ENCODE results near the gene MT4.

MT4 gene

GRCh38 chr16:56607675-56608042 is 42.8 kb downstream of the MT4 start:
- TF ChIP-seq HDGF (IDR thresholded peaks at IDR 0.05; ENCODE audit: borderline replicate concordance) = no peak
- no peak for TF ChIP-seq L3MBTL2 (conservative IDR thresholded peaks at IDR 0.05)
- TF ChIP-seq FOXA1 (IDR thresholded peaks at IDR 0.05) = no peak
- ChIA-PET POLR2A (no interaction called here), CTCF (no interaction called here)
- DNase-seq (ENCODE audit: extremely low spot score) = no peak

GRCh38 chr16:56608043-56608875 is 43.4 kb downstream of the MT4 start, which contains the start of gene MT2A:
MT2A (plus strand) TSS chr16:56608584; CDS start chr16:56608656, 72 bp downstream.
- TF ChIP-seq FOXA1 (IDR thresholded peaks at IDR 0.05) (no peak), L3MBTL2 (conservative IDR thresholded peaks at IDR 0.05) (peak; percentile 60; the same call in 1 of the 2 replicates), TARDBP (IDR thresholded peaks at IDR 0.05) (no peak), ZNF384 (IDR thresholded peaks at IDR 0.05) (no peak), SUZ12 (IDR thresholded peaks at IDR 0.05) (no peak)
- CTCF ChIA-PET = interaction anchor here (0.6 kb wide), 1 partner anchor 73 kb away, joined by 4 read pairs; no protein-coding TSS in a partner anchor
- POLR2A ChIA-PET = interaction anchor here (0.6 to 1.0 kb wide), 9 partner anchors 10 to 418 kb away, joined by 3 to 8 read pairs (median 3); partner anchors contain the start of genes MT1F and MT1X
- peak; percentile 91 for DNase-seq (ENCODE audit: extremely low spot score)

GRCh38 chr16:56608876-56609462 is 44.1 kb downstream of the MT4 start:
- no peak for DNase-seq (ENCODE audit: extremely low spot score)
- CTCF ChIA-PET = interaction anchor here (0.7 to 1.9 kb wide), 2 partner anchors 93 to 147 kb away, joined by 4 to 5 read pairs; no protein-coding TSS in a partner anchor
- no peak for TF ChIP-seq ZNF384 (IDR thresholded peaks at IDR 0.05)
- no peak for TF ChIP-seq L3MBTL2 (conservative IDR thresholded peaks at IDR 0.05)
- TF ChIP-seq BHLHE40 (IDR thresholded peaks at IDR 0.05; ENCODE audit: borderline replicate concordance) = no peak
- no peak for TF ChIP-seq LEF1 (IDR thresholded peaks at IDR 0.05; ENCODE audit: borderline replicate concordance)
- TF ChIP-seq ARNT (IDR thresholded peaks at IDR 0.05) = no peak
- no peak for TF ChIP-seq NFRKB (IDR thresholded peaks at IDR 0.05)
- TF ChIP-seq SP1 (IDR thresholded peaks at IDR 0.05) = no peak
- no peak for TF ChIP-seq FOXA1 (IDR thresholded peaks at IDR 0.05)
- no peak for TF ChIP-seq HDGF (IDR thresholded peaks at IDR 0.05; ENCODE audit: borderline replicate concordance)
- TF ChIP-seq PKNOX1 (IDR thresholded peaks at IDR 0.05) = no peak
- no peak for TF ChIP-seq CTBP1 (IDR thresholded peaks at IDR 0.05; ENCODE audit: borderline replicate concordance)
- TF ChIP-seq SUZ12 (IDR thresholded peaks at IDR 0.05) = no peak
- POLR2A ChIA-PET = interaction anchor here (1.0 kb wide), 5 partner anchors 9 to 93 kb away, joined by 3 to 8 read pairs (median 6); no protein-coding TSS in a partner anchor

GRCh38 chr16:56609463-56609921 is 44.6 kb downstream of the MT4 start:
- no peak for TF ChIP-seq ARNT (IDR thresholded peaks at IDR 0.05)
- TF ChIP-seq FOXK2 (IDR thresholded peaks at IDR 0.05) = no peak
- TF ChIP-seq LEF1 (IDR thresholded peaks at IDR 0.05; ENCODE audit: borderline replicate concordance) = no peak
- no peak for TF ChIP-seq NFRKB (IDR thresholded peaks at IDR 0.05)
- no peak for TF ChIP-seq ELF4 (IDR thresholded peaks at IDR 0.05)
- TF ChIP-seq SP1 (IDR thresholded peaks at IDR 0.05) = no peak
- no peak for TF ChIP-seq FOXM1 (IDR thresholded peaks at IDR 0.05; ENCODE audit: borderline replicate concordance)
- no peak for TF ChIP-seq PKNOX1 (IDR thresholded peaks at IDR 0.05)
- TF ChIP-seq HDGF (IDR thresholded peaks at IDR 0.05; ENCODE audit: borderline replicate concordance) = no peak
- TF ChIP-seq TARDBP (IDR thresholded peaks at IDR 0.05) = no peak
- no peak for TF ChIP-seq L3MBTL2 (conservative IDR thresholded peaks at IDR 0.05)
- TF ChIP-seq SUZ12 (IDR thresholded peaks at IDR 0.05) = no peak
- no peak for TF ChIP-seq FOXA1 (IDR thresholded peaks at IDR 0.05)
- TF ChIP-seq CTBP1 (IDR thresholded peaks at IDR 0.05; ENCODE audit: borderline replicate concordance) = no peak
- peak; percentile 50 for DNase-seq (ENCODE audit: extremely low spot score)
- ChIA-PET CTCF (interaction anchor here (0.7 to 1.9 kb wide), 2 partner anchors 92 to 148 kb away, joined by 4 to 5 read pairs; no protein-coding TSS in a partner anchor), POLR2A (no interaction called here)

GRCh38 chr16:56610017-56610608 is 45.2 kb downstream of the MT4 start:
- no peak for DNase-seq (ENCODE audit: extremely low spot score)
- TF ChIP-seq TARDBP (IDR thresholded peaks at IDR 0.05) (no peak), SUZ12 (IDR thresholded peaks at IDR 0.05) (no peak), FOXM1 (IDR thresholded peaks at IDR 0.05; ENCODE audit: borderline replicate concordance) (no peak), FOXA1 (IDR thresholded peaks at IDR 0.05) (no peak), PKNOX1 (IDR thresholded peaks at IDR 0.05) (no peak), ARNT (IDR thresholded peaks at IDR 0.05) (no peak), CTBP1 (IDR thresholded peaks at IDR 0.05; ENCODE audit: borderline replicate concordance) (no peak), HDGF (IDR thresholded peaks at IDR 0.05; ENCODE audit: borderline replicate concordance) (no peak), NFRKB (IDR thresholded peaks at IDR 0.05) (no peak), FOXK2 (IDR thresholded peaks at IDR 0.05) (no peak), SP1 (IDR thresholded peaks at IDR 0.05) (no peak)
- CTCF ChIA-PET = interaction anchor here (0.7 to 1.9 kb wide), 2 partner anchors 92 to 149 kb away, joined by 4 to 5 read pairs; no protein-coding TSS in a partner anchor
- POLR2A ChIA-PET = no interaction called here
